GM12878 (cell line): ENCODE measurements around the gene IFNGR2. TPM values are rescaled to one million over a fixed set of nuclear protein-coding genes. Genes with fewer than 3 reads are reported as not detected.

Experiments
- CHD2 ChIP-seq: IDR thresholded peaks from 2 replicates; pipeline ENCODE4 v1.6.1; 2011; ENCODE audit warnings: low read depth, low read length, improper control_type of control experiment, borderline replicate concordance
- E4F1 ChIP-seq: fragments of 450-650 bp; IDR thresholded peaks from 2 replicates; pipeline ENCODE4 v1.6.1; 2018; ENCODE audit warnings: borderline replicate concordance, mild to moderate bottlenecking; ENCODE audit not compliant: partially characterized antibody
- IKZF1 ChIP-seq: fragments of 450-650 bp; conservative IDR thresholded peaks from 2 replicates; pipeline ENCODE4 v1.6.1; 2017; ENCODE audit warnings: antibody characterized with exemption, mild to moderate bottlenecking
- IKZF2 ChIP-seq, 2 experiments: fragments of 450-650 bp; IDR thresholded peaks; 2 replicates each; pipeline ENCODE4 v1.6.1; 2017; ENCODE audit warnings: mild to moderate bottlenecking in 2 of 2, moderate library complexity in 2 of 2
- MEF2A ChIP-seq: IDR thresholded peaks from 2 replicates; pipeline ENCODE4 v1.6.1; 2011; ENCODE audit warnings: low read depth, mild to moderate bottlenecking, low read length, moderate library complexity; ENCODE audit not compliant: insufficient read depth
- MTA3 ChIP-seq: IDR thresholded peaks from 2 replicates; pipeline ENCODE4 v1.6.1; 2012; ENCODE audit warnings: low read length, inconsistent platforms, borderline replicate concordance
- NBN ChIP-seq: fragments of 450-650 bp; IDR thresholded peaks from 2 replicates; pipeline ENCODE4 v1.6.1; 2016
- RB1 ChIP-seq: fragments of 450-650 bp; formaldehyde crosslinking; IDR thresholded peaks from 2 replicates; pipeline ENCODE4 v1.6.1; 2017; ENCODE audit warnings: mild to moderate bottlenecking, borderline replicate concordance
- SMAD1 ChIP-seq: fragments of 450-650 bp; IDR thresholded peaks from 2 replicates; pipeline ENCODE4 v1.6.1; 2018; ENCODE audit warnings: mild to moderate bottlenecking, low read depth; ENCODE audit not compliant: partially characterized antibody
- SMC3 ChIP-seq: IDR thresholded peaks from 2 replicates; pipeline ENCODE4 v1.6.1; 2011; ENCODE audit warnings: low read length, improper control_type of control experiment, borderline replicate concordance
- ZNF217 ChIP-seq: fragments of 450-650 bp; IDR thresholded peaks from 2 replicates; pipeline ENCODE4 v1.6.1; 2017; ENCODE audit warnings: antibody characterized with exemption, mild to moderate bottlenecking
- ZNF687 ChIP-seq: fragments of 450-650 bp; IDR thresholded peaks from 2 replicates; pipeline ENCODE4 v1.6.1; 2017; ENCODE audit warnings: mild to moderate bottlenecking, moderate library complexity
- polyA plus RNA-seq, 11 experiments: library from polyadenylated mRNA; depleted of rRNA in 4 of 11; unstranded in 6 of 11; stranded (reverse) in 5 of 11; fragments of >200 nt; fragmentation: Nextera tagmentation in 4 of 11; fragmentation: Illumina TruSeq in 1 of 11; extraction: Ambion mirVana in 4 of 11; extraction: Trizol in 1 of 11; gene quantifications; 1 replicate in 1 of 11; 2 replicates in 10 of 11; pipeline versions ENCODE4 v1.2.1 to v1.2.3, GENCODE V29; 2011 to 2016; ENCODE audit warnings: inconsistent platforms in 2 of 11, missing spikeins in 2 of 11, low read depth in 1 of 11
- total RNA-seq, 4 experiments: library from RNA; depleted of rRNA in 3 of 4; stranded (reverse); fragments of >200 nt in 3 of 4; fragmentation: Illumina TruSeq in 1 of 4; extraction: Trizol in 1 of 4; gene quantifications; 2 replicates each; pipeline versions ENCODE4 v1.2.1 to v1.2.3, GENCODE V29; 2013 to 2021
- TF ChIP-seq, protein P1 (sequence below): fragments of 450-650 bp; IDR thresholded peaks from 2 replicates; pipeline ENCODE4 v1.6.1; 2017; ENCODE audit warnings: low read depth, mild to moderate bottlenecking, moderate library complexity
- TF ChIP-seq, protein P2 (sequence below): fragments of 450-650 bp; IDR thresholded peaks from 2 replicates; pipeline ENCODE4 v1.6.1; 2017; ENCODE audit warnings: mild to moderate bottlenecking, low read depth, inconsistent platforms; ENCODE audit not compliant: poor library complexity, severe bottlenecking
- TF ChIP-seq, protein P3 (sequence below): IDR thresholded peaks from 2 replicates; pipeline ENCODE4 v1.6.1; 2012; ENCODE audit warnings: low read depth, low read length, improper control_type of control experiment
- TF ChIP-seq, protein P4 (sequence below): fragments of 150-350 bp; IDR thresholded peaks from 2 replicates; pipeline ENCODE4 v1.6.1; 2014; ENCODE audit warnings: mild to moderate bottlenecking, low read depth, low read length

The IFNGR2 gene
- total and polyA plus RNA-seq, 10 of the 15 experiments (the other 5 are each of a cell fraction or from before 2014, with no cell fraction given) = 23.6 to 98.8 (median 77.0) TPM

DNA sequence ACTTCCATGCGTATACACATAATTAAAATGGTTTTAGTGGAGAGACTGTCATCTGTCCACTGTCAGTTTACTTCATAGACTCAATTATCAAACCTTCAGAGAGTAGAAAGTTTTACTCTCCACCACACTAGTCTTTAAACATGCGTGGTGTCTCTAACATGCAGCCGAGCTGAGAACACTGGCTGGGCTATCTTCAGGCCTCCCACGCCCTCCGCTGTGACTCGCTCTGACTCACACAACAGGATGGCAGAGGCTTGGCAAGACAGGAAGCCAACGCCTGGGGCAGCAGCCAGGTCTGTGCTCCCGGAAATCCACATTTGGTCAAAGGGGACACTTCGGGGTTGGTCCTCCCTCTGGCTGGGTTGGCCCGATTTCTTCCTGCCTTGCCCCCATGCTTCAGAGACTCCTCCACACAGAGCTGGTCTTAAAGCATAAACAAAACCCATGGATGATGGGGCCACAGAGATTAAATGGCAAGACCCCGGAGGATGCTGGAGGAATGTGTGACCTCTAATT, 22.7 kb upstream of the IFNGR2 start (continued):
- TF ChIP-seq CHD2 = peak; percentile 56; the same call in 1 of the 2 replicates
- no peak for TF ChIP-seq SMAD1
- peak; percentile 36; the same call in 1 of the 2 replicates for TF ChIP-seq SMC3
- TF ChIP-seq RB1 = no peak
- no peak for TF ChIP-seq E4F1
- TF ChIP-seq, protein P1, sequence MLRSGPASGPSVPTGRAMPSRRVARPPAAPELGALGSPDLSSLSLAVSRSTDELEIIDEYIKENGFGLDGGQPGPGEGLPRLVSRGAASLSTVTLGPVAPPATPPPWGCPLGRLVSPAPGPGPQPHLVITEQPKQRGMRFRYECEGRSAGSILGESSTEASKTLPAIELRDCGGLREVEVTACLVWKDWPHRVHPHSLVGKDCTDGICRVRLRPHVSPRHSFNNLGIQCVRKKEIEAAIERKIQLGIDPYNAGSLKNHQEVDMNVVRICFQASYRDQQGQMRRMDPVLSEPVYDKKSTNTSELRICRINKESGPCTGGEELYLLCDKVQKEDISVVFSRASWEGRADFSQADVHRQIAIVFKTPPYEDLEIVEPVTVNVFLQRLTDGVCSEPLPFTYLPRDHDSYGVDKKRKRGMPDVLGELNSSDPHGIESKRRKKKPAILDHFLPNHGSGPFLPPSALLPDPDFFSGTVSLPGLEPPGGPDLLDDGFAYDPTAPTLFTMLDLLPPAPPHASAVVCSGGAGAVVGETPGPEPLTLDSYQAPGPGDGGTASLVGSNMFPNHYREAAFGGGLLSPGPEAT = no peak
- TF ChIP-seq NBN = peak; percentile 50; the same call in 1 of the 2 replicates
- TF ChIP-seq ZNF217 = peak; percentile 58; the same call in 1 of the 2 replicates
- TF ChIP-seq, protein P2, sequence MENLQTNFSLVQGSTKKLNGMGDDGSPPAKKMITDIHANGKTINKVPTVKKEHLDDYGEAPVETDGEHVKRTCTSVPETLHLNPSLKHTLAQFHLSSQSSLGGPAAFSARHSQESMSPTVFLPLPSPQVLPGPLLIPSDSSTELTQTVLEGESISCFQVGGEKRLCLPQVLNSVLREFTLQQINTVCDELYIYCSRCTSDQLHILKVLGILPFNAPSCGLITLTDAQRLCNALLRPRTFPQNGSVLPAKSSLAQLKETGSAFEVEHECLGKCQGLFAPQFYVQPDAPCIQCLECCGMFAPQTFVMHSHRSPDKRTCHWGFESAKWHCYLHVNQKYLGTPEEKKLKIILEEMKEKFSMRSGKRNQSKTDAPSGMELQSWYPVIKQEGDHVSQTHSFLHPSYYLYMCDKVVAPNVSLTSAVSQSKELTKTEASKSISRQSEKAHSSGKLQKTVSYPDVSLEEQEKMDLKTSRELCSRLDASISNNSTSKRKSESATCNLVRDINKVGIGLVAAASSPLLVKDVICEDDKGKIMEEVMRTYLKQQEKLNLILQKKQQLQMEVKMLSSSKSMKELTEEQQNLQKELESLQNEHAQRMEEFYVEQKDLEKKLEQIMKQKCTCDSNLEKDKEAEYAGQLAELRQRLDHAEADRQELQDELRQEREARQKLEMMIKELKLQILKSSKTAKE = peak; percentile 45
- peak; percentile 97 for TF ChIP-seq ZNF687
- TF ChIP-seq, protein P3, sequence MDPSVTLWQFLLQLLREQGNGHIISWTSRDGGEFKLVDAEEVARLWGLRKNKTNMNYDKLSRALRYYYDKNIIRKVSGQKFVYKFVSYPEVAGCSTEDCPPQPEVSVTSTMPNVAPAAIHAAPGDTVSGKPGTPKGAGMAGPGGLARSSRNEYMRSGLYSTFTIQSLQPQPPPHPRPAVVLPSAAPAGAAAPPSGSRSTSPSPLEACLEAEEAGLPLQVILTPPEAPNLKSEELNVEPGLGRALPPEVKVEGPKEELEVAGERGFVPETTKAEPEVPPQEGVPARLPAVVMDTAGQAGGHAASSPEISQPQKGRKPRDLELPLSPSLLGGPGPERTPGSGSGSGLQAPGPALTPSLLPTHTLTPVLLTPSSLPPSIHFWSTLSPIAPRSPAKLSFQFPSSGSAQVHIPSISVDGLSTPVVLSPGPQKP = peak; percentile 100
- TF ChIP-seq, protein P4, sequence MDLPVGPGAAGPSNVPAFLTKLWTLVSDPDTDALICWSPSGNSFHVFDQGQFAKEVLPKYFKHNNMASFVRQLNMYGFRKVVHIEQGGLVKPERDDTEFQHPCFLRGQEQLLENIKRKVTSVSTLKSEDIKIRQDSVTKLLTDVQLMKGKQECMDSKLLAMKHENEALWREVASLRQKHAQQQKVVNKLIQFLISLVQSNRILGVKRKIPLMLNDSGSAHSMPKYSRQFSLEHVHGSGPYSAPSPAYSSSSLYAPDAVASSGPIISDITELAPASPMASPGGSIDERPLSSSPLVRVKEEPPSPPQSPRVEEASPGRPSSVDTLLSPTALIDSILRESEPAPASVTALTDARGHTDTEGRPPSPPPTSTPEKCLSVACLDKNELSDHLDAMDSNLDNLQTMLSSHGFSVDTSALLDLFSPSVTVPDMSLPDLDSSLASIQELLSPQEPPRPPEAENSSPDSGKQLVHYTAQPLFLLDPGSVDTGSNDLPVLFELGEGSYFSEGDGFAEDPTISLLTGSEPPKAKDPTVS = no peak
- TF ChIP-seq IKZF2 (IDR thresholded peaks at IDR 0.05) = peak; percentile 51 to 77; a peak in 3 of 4 replicates
- 0 out of 2 replicates have a peak, but pooled peaks have one; percentile 28 for TF ChIP-seq MTA3
- TF ChIP-seq MEF2A = 0 out of 2 replicates have a peak, but pooled peaks have one; percentile 19
- peak; percentile 69 for TF ChIP-seq IKZF1
